ENCODE measurements around the gene ATF1. TPM values are rescaled to one million over a fixed set of nuclear protein-coding genes. Genes with fewer than 3 reads are reported as not detected.
"Not testable (repeated sequence)": the region's sequence is repeated elsewhere in the genome, so short reads cannot be mapped to it uniquely, and the experiment has no call there.

The ATF1 gene
- total and polyA plus RNA-seq, 2 of the 8 experiments (the other 6 are each of a cell fraction or from before 2014, with no cell fraction given), result 23.2 to 41.8 TPM

DNA sequence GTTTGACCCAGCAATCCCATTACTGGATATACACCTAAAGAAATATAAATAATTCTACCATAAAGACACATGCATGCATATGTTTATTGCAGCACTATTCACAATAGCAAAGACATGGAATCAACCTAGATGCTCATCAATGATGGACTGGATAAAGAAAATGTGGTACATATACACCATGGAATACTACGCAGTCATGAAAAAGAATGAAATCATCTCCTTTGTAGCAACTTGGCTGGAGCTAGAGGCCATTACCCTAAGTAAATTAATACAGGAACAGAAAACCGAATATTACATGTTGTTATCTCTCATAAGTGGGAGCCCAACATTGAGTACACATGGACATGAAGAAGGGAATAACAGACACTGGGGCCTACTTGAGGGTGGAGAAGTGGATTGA, 91.8 kb downstream of the ATF1 start:
- H4K5ac ChIP-seq (ENCODE audit: insufficient read length, low read depth, low read length); H3K23ac ChIP-seq (ENCODE audit: insufficient read length); DNase-seq (ENCODE audit: low read depth in 1 of 2, low spot score in 2 of 2); H3K9me3 ChIP-seq (ENCODE audit: insufficient read depth in 2 of 2, low read depth in 1 of 2, low read length in 1 of 2); H3K4me2 ChIP-seq (ENCODE audit: insufficient read depth in 1 of 2, low read depth in 2 of 2, low read length in 2 of 2); H4K20me1 ChIP-seq (replicated peaks in 1 of 2; ENCODE audit: control insufficient read depth in 1 of 2, insufficient read depth in 2 of 2, low read length in 2 of 2); H3K14ac ChIP-seq (ENCODE audit: insufficient read length); H3K9ac ChIP-seq (replicated peaks in 1 of 4; ENCODE audit: extremely low read depth in 1 of 4, low read depth in 3 of 4, low read length in 3 of 4); H3K4me1 ChIP-seq (replicated peaks in 1 of 4; ENCODE audit: control insufficient read depth in 3 of 4, insufficient read depth in 4 of 4, low read length in 3 of 4); H2BK20ac ChIP-seq (ENCODE audit: low read length); H3K27me3 ChIP-seq (replicated peaks in 1 of 4; ENCODE audit: control insufficient read depth in 3 of 4, extremely low read depth in 1 of 4, insufficient read depth in 3 of 4, low read length in 3 of 4); H2BK15ac ChIP-seq (ENCODE audit: low read length); H2AFZ ChIP-seq (ENCODE audit: low read length); H2BK120ac ChIP-seq (replicated peaks; ENCODE audit: low read depth, low read length); H3K4me3 ChIP-seq (ENCODE audit: extremely low read depth in 1 of 4, insufficient read depth in 2 of 4, low read depth in 3 of 4, low read length in 4 of 4); H2BK12ac ChIP-seq (ENCODE audit: low read depth, low read length); H3K4ac ChIP-seq (replicated peaks; ENCODE audit: insufficient read length, low read depth, low read length); H2AK5ac ChIP-seq (ENCODE audit: low read depth, low read length); H3K36me3 ChIP-seq (ENCODE audit: control insufficient read depth in 2 of 4, insufficient read depth in 4 of 4, low read length in 3 of 4); H4K8ac ChIP-seq (ENCODE audit: extremely low read depth, insufficient read depth, low read length); POLR2A ChIA-PET (ENCODE audit: partially characterized antibody); CTCF ChIA-PET (ENCODE audit: partially characterized antibody); H3K27ac ChIP-seq (ENCODE audit: low read depth, low read length); H3K56ac ChIP-seq (replicated peaks; ENCODE audit: insufficient read length, low read depth, low read length); FAIRE-seq; H3K79me2 ChIP-seq (ENCODE audit: control insufficient read depth in 1 of 2, insufficient read depth in 2 of 2, low read length in 2 of 2); H3K23me2 ChIP-seq (ENCODE audit: low read depth, low read length); H2BK5ac ChIP-seq (ENCODE audit: low read depth, low read length); H4K91ac ChIP-seq (replicated peaks; ENCODE audit: insufficient read length, low read length); H3K18ac ChIP-seq (ENCODE audit: extremely low read depth, low read length); H3K79me1 ChIP-seq (ENCODE audit: low read depth, low read length): not testable (repeated sequence)
- peak; percentile 63; the same call in 1 of the 2 replicates for TF ChIP-seq KDM1A (IDR thresholded peaks at IDR 0.05; ENCODE audit: borderline replicate concordance, low read length)
- WGBS, 2 experiments (ENCODE audit: extremely low coverage in 1 of 2, insufficient coverage in 1 of 2, insufficient read length in 1 of 2, insufficient replicate concordance in 2 of 2, low coverage in 1 of 2, low lambda C conversion rate in 2 of 2, missing lambda C conversion rate in 1 of 2), result 81% methylated on average over 2 of the region's 2 CpGs; no CpG with 5 or more reads in 1 of the 2 experiments
